ENCODE data around the gene CTNNBIP1.

The CTNNBIP1 gene

GRCh38 chr1:9874959-9875635 lies 35.0 kb downstream of the CTNNBIP1 start:
- DNase-seq, result peak; percentile 72

GRCh38 chr1:9874412-9874811 lies 35.7 kb downstream of the CTNNBIP1 start:
- no peak for DNase-seq

GRCh38 chr1:9873992-9874391 lies 36.1 kb downstream of the CTNNBIP1 start:
- no peak for DNase-seq

GRCh38 chr1:9873385-9873784 lies 36.7 kb downstream of the CTNNBIP1 start:
- DNase-seq, result no peak

DNA sequence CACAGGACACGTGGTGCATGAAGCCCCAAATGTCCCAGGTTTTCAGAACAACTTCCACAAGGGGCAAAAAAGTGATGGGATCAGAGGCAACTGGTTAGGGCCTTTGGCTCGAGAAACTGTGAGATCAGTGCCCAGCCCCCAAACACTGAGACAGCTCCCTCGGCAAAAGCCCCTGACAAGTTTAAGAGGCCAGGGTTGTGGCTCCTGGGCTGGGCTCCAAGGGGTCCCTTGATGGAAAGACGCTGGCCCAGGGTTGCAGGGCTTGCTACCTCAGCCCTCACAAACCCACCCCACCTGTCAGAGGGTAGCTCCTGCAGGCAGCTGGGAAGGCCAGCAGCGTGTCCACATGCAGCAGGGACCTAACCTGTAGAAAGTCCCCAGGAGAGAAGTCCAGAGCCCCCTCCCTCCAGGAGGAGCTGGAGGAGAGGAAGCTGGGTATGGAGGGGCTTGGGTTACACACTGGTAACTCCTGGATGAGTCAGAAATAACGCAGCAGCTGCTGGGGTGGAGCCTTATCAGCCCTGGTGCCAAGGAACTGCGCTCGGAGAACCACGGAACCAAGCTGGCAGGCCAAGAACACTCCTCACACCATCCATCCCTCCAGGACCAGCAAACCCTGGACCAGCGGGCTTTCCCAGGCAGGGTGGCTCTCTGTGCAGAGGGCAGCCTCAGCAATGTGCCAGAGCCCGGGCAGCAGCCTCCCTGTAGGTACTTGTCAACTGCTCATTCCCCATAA lies 37.5 kb downstream of the CTNNBIP1 start:
- no peak for DNase-seq

DNA sequence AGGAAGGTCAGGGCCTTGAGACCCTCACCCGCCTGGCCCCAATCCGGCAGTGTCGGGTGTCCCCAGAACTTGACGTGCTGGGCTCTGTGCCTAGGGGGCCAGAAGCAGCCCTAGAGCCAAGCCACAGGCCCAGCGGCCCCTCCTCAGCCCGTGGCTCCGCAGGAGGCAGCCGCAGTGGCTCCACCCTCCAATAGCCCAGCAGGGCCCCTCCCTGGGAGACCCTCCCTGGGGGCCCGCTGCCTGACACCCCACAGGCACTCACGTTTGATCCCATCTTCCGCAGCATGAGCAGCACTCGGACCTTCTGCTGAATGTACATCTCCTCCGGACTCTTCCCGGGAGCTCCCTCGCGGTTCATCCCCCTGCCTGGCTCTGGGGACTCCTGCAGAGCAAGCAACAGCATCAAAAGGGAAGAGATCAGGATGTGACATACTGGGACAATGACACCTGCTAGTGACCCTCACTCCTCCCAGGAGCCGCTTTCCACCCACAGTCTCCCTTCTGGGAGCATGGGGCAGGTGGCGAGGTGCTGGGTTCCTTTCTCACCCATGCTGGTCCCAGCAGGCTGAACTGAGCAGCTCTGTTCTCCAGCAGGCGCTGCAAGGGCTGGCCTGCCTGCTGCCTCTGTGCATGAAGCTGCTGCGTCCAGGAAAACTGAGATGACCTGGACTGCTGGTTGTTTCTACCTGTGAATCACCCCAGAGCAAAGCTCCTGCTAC lies 38.2 kb downstream of the CTNNBIP1 start:
- DNase-seq, result no peak

DNA sequence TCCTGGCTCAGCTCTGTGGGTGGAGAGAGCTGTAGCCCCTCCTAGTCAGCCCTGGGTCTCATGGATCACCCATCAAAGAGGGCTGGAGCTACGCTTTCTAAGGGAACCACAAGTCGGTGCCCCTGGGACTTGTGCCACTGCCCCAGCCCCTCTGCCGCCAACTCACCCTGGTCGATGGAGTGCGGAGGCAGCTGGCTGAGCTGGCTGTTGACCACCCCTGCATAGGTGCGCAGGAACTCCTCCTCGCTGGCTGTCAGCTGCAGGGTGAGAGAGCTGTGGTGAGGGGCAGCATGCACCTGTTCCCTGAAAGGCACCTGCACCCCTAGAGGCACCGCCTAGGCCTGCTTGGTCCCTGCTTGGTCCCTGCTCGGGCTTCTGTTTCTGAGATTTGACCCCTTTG lies 39.0 kb downstream of the CTNNBIP1 start:
- no peak for DNase-seq

GRCh38 chr1:9870572-9870971 lies 39.5 kb downstream of the CTNNBIP1 start:
- no peak for DNase-seq

DNA sequence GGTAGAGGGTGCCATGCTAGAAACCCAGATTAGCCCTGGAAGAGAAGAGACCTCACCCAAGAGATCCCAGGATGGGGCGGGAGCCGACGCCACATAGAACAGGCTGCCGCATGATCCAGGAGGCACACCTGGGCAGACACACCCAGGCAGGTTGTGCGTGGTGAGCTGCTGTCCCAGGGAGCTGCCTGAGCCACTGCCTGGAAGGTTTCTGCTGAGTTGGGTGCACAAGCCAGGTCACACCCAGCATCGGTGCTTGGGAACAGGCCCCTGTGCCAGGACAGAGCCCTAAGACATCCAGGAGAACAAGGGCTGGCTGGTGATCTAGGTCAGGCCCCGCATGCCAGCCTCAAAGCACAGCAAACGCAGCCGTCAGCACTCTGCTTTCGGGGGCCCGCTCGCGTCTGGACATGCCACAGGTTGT lies 40.2 kb downstream of the CTNNBIP1 start:
- DNase-seq, result no peak

DNA sequence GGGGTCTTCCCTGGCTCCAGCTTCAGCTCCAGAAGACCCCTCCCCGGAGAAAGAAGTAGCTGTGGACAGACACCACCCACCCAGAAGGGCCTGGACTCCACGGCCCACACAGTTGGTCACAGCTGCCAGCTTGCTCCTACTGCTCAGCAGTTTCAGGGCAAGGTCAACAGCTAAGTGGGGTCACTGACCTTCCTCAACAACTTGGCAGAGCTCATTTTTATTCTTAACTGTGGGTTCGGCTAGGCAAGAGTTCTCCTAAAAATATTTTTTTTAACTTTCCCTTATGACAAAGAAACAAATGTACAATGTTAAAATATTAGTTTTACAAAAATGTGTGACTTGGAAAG lies 41.9 kb downstream of the CTNNBIP1 start:
- no peak for DNase-seq

- peak; percentile 91 for DNase-seq
Observed at GRCh38 chr1:9867408-9868243, 42.4 kb downstream of the CTNNBIP1 start.

- DNase-seq, result no peak
Observed at GRCh38 chr1:9866836-9867235, 43.2 kb downstream of the CTNNBIP1 start.

DNA sequence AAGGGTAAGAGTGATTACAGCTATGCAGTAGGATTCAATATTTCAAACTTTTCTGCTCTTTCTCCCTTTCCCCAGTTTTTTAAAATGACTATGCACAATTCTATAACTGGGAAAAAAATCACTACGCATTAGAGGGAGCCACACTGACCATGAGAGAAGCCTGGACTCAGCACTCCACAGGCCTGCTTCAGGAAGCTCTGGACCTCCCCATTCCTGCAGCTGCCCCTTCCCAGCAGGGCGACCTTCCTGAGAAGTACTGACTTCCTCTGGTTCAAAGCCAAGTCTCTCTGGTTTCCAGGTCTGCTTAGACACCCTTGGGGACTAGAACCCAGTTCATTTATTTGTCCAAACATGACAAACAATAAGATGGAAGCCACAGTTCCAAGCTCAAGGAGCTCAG lies 44.3 kb downstream of the CTNNBIP1 start:
- no peak for DNase-seq

DNA sequence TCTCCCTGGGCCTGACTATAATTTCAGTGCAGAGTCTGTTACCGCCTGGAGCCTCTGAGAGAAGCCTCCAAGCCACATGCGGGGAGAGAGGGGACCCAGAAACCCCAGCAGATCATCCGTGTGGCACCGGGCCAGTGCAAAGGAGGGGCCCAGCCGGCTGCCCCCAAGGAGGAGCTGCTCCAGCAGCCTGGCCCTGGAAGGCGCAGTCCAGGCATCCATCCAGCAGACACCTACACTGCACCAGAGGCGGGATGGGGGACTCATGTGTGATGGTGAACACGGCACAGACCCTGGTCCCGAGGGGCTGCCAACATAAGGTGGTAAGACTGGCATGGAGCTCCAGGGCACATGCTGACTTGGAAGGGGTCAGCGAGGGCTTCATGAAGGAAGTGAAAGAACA lies 46.7 kb downstream of the CTNNBIP1 start:
- DNase-seq, result no peak

DNA sequence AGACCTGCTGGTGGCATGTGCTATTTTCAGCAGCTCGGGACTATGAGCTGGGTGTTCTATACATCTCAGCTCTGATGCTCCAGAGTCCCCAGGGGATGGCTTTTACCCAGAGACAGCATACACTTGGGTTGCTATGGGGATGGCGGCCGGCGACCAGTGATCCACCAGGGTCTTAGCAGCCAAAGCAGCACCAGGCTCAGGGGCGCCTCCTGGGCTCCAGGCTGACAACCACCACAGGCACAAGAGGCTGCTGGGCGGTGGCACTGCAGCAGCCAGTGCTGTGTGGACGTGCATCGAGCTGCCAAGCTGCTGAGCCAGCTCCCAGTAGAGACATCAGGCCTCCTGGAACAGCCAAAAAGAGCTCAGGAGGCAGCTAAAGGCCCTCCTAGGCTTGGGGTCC lies 48.7 kb downstream of the CTNNBIP1 start:
- no peak for DNase-seq

DNA sequence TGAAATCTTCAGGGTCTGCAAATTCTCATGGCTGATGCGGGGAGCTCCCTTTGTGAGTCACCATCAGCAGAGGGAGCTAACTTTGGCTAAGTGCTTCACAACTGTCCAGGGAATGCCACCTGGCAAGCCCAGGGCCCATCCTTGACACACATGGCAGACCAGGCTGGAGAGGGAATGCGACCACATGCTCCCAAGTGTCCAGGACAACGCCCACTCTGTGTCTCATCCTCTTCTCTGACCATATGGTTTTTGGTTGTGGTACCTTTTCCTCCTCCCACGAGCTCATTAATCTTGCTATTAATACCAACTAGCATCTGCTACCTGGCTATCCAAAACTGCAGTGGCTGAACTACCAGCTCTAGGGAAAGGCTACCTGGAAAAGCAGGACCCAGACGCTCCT lies 49.2 kb downstream of the CTNNBIP1 start:
- no peak for DNase-seq

DNA sequence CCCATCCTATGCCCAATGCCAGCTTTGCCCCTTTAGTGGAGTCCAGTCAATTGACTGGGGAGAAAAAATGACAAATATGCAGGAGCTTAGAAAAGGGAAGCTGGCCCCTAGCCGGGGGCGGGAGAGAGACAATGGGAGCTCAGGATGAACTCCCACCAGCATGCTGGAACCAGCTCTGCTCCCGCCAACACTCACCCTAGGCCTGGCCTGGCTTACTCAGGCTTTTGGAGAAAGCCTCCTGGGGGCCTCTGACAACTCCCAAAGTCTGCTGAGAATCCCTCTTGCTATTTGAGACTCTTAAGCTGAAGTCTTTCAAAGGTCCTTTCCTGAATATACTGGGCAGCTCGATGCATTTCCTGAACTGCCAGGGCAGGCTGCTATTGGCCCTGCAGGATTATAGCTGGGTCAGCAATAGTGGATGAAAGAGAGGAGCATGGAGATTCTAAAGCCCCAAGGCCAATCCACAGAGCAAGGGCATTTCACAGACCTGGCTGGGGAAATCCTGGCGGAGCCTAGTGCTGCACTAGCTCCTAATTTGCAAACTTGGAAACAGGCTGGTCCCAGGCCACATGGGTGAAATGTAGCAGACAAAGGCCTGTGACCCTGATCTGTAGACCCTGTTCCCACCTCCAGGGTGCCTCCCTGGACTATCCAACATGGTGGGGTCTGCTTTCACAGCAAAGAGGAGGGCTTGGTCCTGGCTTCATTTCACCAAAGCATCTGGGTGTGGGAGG lies 50.6 kb downstream of the CTNNBIP1 start:
- DNase-seq, result no peak

GRCh38 chr1:9858293-9859035 lies 51.6 kb downstream of the CTNNBIP1 start:
- no peak for DNase-seq

DNA sequence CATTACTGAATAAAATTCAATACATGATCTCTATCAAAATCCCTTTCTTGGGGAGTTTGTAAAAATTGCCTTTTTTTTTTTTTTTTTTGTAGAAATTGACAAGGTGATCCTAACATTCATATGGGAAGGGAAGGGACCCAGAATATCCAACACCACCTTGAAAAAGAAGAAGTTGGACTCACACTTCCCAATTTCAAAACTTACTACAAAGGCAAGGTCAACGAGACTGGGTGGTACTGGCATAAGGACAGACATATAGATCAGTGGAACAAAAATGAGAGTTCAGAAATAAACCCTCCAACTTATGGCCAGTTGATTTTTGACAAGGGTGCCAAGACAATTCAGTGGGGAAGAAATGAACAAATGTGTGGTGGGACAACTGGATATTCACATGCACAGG lies 54.9 kb downstream of the CTNNBIP1 start:
- DNase-seq, result no peak

GRCh38 chr1:9853249-9853595 lies 56.8 kb downstream of the CTNNBIP1 start:
- no peak for DNase-seq

DNA sequence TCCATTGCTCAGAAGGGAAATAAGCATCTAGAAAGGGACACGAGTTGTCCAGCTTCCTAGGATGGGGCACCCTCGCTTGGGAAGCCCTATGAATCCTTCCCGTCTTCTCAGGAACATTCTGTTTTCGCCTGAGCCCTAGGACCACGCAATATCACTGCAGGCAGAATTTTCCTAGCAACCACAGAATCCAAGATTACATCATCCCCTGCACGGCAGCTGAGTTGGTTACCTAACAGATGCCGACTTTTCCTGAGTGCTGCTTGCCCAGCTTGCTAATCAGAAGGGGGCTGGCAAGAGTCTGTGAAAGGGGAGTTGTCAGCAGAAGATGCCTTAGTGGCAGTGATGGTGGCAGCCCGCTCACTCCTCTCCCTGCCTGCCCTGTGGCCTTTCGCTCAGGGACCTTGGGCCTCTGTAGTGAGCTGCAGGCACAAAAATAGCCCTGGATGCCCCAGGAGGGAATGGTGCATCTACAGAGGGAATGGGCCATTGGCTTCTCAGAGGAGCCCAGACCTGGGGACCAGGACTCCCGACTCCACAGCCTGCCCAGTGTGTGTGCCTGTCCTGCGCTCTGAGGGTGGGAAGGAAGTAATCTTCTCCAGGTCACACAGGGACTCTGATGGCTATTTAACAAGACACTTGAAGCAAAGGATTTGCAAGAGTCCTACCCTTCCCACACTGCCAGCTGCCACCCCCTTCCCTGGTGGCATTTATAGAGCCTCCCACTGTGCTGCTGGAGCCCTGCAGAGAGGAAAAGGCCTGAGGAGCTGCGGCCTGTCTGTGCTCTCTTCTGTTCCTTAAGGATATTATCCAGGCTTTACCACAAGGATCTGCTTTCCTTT lies 57.4 kb downstream of the CTNNBIP1 start:
- DNase-seq, result no peak

Data from activated T-cell treated with anti-CD3 and anti-CD28 coated beads, Interleukin-2, amount 50 U/mL, for 1 hour (primary cell).